Adrenal gland (tissue), 19 donors: ENCODE results near the gene TMEM150A. TPM values are rescaled to one million over a fixed set of nuclear protein-coding genes. Genes with fewer than 3 reads are reported as not detected.

Source experiments
- DNase-seq, 7 donors: peaks; one replicate each; pipeline ENCODE4 v3.0.0-alpha.2; 2019 to 2020
- H3K27ac ChIP-seq, 5 donors: fragments of 200-600 bp; sonication (generic) in 4 of 5; 1 replicate in 3 of 5; 2 replicates in 2 of 5; pipeline versions ENCODE4 v1.5.1 to v1.8.0; 2016 to 2020; ENCODE audit warnings: mild to moderate bottlenecking in 1 of 5
- H3K27me3 ChIP-seq: fragments of 200-600 bp; 2 replicates; pipeline ENCODE4 v1.8.0; 2021
- H3K36me3 ChIP-seq, 2 donors: fragments of 200-600 bp; replicated peaks in 1 of 2; 1 replicate in 1 of 2; 2 replicates in 1 of 2; pipeline versions ENCODE4 v1.5.1 to v1.8.0; 2018 to 2022
- H3K4me1 ChIP-seq, 2 donors: fragments of 200-600 bp; replicated peaks in 1 of 2; 1 replicate in 1 of 2; 2 replicates in 1 of 2; pipeline versions ENCODE4 v1.5.1 to v1.8.0; 2018 to 2021
- H3K4me3 ChIP-seq, 4 donors: fragments of 200-600 bp; sonication (generic) in 3 of 4; one replicate each; pipeline ENCODE4 v1.5.1; 2016 to 2018
- H3K9me3 ChIP-seq, 3 donors: fragments of 200-600 bp; sonication (generic) in 1 of 3; replicated peaks in 1 of 3; 1 replicate in 2 of 3; 2 replicates in 1 of 3; pipeline versions ENCODE4 v1.5.1 to v1.8.0; 2016 to 2021
- CTCF ChIP-seq, 6 experiments: fragments of 450-650 bp in 4 of 6; fragments of 200-600 bp in 2 of 6; sonication (generic) in 1 of 6; IDR thresholded peaks; 1 replicate in 5 of 6; 2 replicates in 1 of 6; pipeline versions ENCODE4 v1.5.1 to v1.8.0; 2016 to 2021; ENCODE audit warnings: antibody characterized with exemption in 6 of 6, mild to moderate bottlenecking in 2 of 6, moderate library complexity in 1 of 6
- POLR2A ChIP-seq, 2 donors: fragments of 450-650 bp; IDR thresholded peaks; one replicate each; pipeline ENCODE4 v1.6.1; 2017; ENCODE audit warnings: antibody characterized with exemption in 2 of 2, mild to moderate bottlenecking in 2 of 2, moderate library complexity in 1 of 2
- WGBS, 4 donors: extraction: QIAGEN DNeasy Blood & Tissue Kit in 2 of 4; methylation state at CpG; one replicate each; pipeline versions ENCODE4 v1.1.5 to v1.1.7; 2013 to 2017; 5-methylcytosine and 5-hydroxymethylcytosine counted together
- intact Hi-C, 2 donors: fragments of 100-400 bp; cut with DNase I; formaldehyde crosslinking; loops; one replicate each; pipeline versions ENCODE4 v1.14.1 to v1.15.0; 2022 to 2023
- long read RNA-seq, 10 donors: library from polyadenylated mRNA in 3 of 10; unstranded in 2 of 10; stranded (forward) in 1 of 10; transcript quantifications; one replicate each; pipeline ENCODE4 v2.0.0 and lab custom pipeline, GENCODE V29; 2021 to 2026
- polyA plus RNA-seq, 3 donors: library from polyadenylated mRNA; stranded (reverse); fragments of 200-250 nt in 2 of 3; fragments of 350-450 nt in 1 of 3; fragmentation: Illumina TruSeq in 1 of 3; extraction: RNeasy Lipid Tissue Mini Kit (QIAGEN cat#74804) in 1 of 3; gene quantifications; one replicate each; pipeline ENCODE4 v1.2.3, GENCODE V29; 2013 to 2014
- total RNA-seq, 9 donors: library from RNA; depleted of rRNA in 4 of 9; stranded (reverse); fragments of >200 nt in 4 of 9; fragments of 120-200 nt in 1 of 9; fragmentation: NEBNext Ultra II Directional in 1 of 9; extraction: Animal tissue kit (Norgen Biotek cat#: 25700) in 1 of 9; gene quantifications; one replicate each; pipeline versions ENCODE4 v1.1.0 to v1.2.4, GENCODE V29; 2013 to 2023
- donor health status: healthy with polysubstance abuse.
- donor health status: Bipolar disorder and iron deficiency.
- donor health status: DM: yes; HTN: yes; CAD: no.
- donor health status: DM: no; HTN: no; CAD: no.
- donor health status: DM: no; HTN: no; CAD: no.
- donor health status: DM: yes; HTN: yes; CAD: no.

TMEM150A gene, protein sequence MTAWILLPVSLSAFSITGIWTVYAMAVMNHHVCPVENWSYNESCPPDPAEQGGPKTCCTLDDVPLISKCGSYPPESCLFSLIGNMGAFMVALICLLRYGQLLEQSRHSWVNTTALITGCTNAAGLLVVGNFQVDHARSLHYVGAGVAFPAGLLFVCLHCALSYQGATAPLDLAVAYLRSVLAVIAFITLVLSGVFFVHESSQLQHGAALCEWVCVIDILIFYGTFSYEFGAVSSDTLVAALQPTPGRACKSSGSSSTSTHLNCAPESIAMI
- total RNA-seq (10 to 100 TPM; 13.8 to 31.2 (median 21.3) TPM), polyA plus RNA-seq (10 to 100 TPM; 11.6 to 79.1 (median 61.4) TPM)
- long read RNA-seq, donor 1, partial matches to known transcripts: 0 of 5 reads
- long read RNA-seq, donor 1, other reads (novel, unspliced or antisense): 0 of 5 reads
- long read RNA-seq, donor 2, partial matches to known transcripts: 0 of 3 reads
- long read RNA-seq, donor 2, other reads (novel, unspliced or antisense): 0 of 3 reads
- long read RNA-seq, donor 3, transcript TMEM150A-202 (8 exons, 1,518 nt): major isoform, 6 of 7 reads
- long read RNA-seq, donor 3, partial matches to known transcripts: 0 of 7 reads
- long read RNA-seq, donor 3, other reads (novel, unspliced or antisense): 0 of 7 reads
- long read RNA-seq, donor 4, transcript TMEM150A-202 (8 exons, 1,518 nt): major isoform, 6 of 14 reads
- long read RNA-seq, donor 4, partial matches to known transcripts: 3 of 14 reads
- long read RNA-seq, donor 4, other reads (novel, unspliced or antisense): 3 of 14 reads
- long read RNA-seq, donor 5, transcript TMEM150A-203 (7 exons, 1,776 nt): major isoform, 18 of 51 reads
- long read RNA-seq, donor 5, transcript TMEM150A-202 (8 exons, 1,518 nt): minor isoform, 14 of 51 reads
- long read RNA-seq, donor 5, partial matches to known transcripts: 8 of 51 reads
- long read RNA-seq, donor 5, other reads (novel, unspliced or antisense): 8 of 51 reads
- long read RNA-seq, donor 6, partial matches to known transcripts: 2 of 9 reads
- long read RNA-seq, donor 6, other reads (novel, unspliced or antisense): 3 of 9 reads
- long read RNA-seq, donor 7, partial matches to known transcripts: 0 of 2 reads
- long read RNA-seq, donor 7, other reads (novel, unspliced or antisense): 0 of 2 reads
- long read RNA-seq, donor 8, transcript TMEM150A-202 (8 exons, 1,518 nt): major isoform, 6 of 8 reads
- long read RNA-seq, donor 8, partial matches to known transcripts: 0 of 8 reads
- long read RNA-seq, donor 8, other reads (novel, unspliced or antisense): 0 of 8 reads
- long read RNA-seq, donor 9, partial matches to known transcripts: 0 of 3 reads
- long read RNA-seq, donor 9, other reads (novel, unspliced or antisense): 0 of 3 reads
- long read RNA-seq, donor 10, partial matches to known transcripts: 0 of 4 reads
- long read RNA-seq, donor 10, other reads (novel, unspliced or antisense): 0 of 4 reads

- Histone ChIP-seq H3K4me1 (peaks cover 15 to 29% of the 10 kb centered on the region in 2 donors), H3K9me3 (no peaks in the 10 kb centered on the region), H3K27ac (peak within 1 kb of the TSS; percentile 71 to 96 (median 87)), H3K4me3 (peak within 1 kb of the TSS; percentile 25 to 89 (median 58)), H3K27me3 (no peaks in the 10 kb centered on the region), H3K36me3 (peaks cover 0 to 31% of the 10 kb centered on the region in 2 donors)
- peak; percentile 94 to 97 (median 95) for DNase-seq
- WGBS, 4 donors: 0 to 1% (median 0%) methylated on average over 4 to 73 of the region's 73 CpGs
- peak in 3 of 6 experiments; percentile 49 to 64 (median 62) for TF ChIP-seq CTCF (IDR thresholded peaks at IDR 0.05)
- TF ChIP-seq POLR2A (IDR thresholded peaks at IDR 0.05): peak; percentile 79 to 96
- intact Hi-C loops: no loop called here
Observed at GRCh38 chr2:85602476-85603234, at the start of gene TMEM150A. TMEM150A (minus strand) TSS chr2:85602698; CDS start chr2:85601948, 750 bp downstream.

DNA sequence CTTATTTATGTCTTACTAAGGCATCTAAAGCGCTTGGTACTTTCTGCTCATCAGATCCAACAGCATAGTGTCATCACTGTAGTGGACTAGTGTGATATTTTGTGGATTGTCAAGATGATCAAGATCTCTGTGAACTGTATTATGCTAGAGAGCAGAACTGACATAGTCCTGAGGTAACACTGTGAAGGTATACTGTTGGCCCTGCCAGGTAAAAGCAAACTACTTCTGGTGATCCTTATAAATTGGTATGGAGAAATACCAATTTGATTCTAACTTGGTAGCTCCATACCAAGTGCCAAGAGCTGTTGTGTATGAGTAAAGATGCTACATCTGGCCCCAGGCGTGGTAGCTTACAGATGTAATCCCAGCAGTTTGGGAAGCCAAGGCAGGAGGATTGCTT lies 49.6 kb upstream of the TMEM150A start:
- Histone ChIP-seq H3K27me3 (no peaks in the 10 kb centered on the region), H3K4me1 (no peaks in the 10 kb centered on the region), H3K4me3 (no peak overlapping the region), H3K27ac (no peak overlapping the region), H3K9me3 (no peaks in the 10 kb centered on the region), H3K36me3 (peaks cover 0 to 50% of the 10 kb centered on the region in 2 donors)
- TF ChIP-seq POLR2A (IDR thresholded peaks at IDR 0.05): no peak
- no peak for DNase-seq
- WGBS, 4 donors: 84 to 98% (median 92%) methylated on average over 2 of the region's 2 CpGs
- intact Hi-C loops: loop anchor here in 1 of 2 donors (10.0 kb wide), 1 partner anchor 433 kb away; no protein-coding TSS in a partner anchor

DNA sequence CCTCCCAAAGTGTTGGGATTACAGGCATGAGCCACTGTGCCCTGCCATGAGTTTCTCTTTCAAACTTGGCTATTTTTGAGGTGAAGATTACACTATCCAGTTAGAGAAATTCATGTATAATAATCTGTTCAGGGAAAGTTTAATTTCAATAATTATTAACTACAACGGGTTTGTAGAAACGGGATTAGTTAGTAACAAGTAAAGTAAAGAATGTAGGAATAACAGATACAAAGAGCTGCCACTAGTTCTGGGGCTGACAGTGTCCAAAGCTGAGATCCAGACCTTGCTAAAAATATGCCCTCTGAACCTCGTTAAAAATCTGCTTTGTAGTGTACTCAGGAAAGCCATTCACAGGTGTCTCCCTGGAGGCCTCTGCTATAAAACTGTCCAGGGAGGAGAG lies 48.6 kb upstream of the TMEM150A start:
- Histone ChIP-seq H3K36me3 (peaks cover 0 to 60% of the 10 kb centered on the region in 2 donors), H3K4me1 (no peaks in the 10 kb centered on the region), H3K27me3 (no peaks in the 10 kb centered on the region), H3K27ac (no peak overlapping the region), H3K4me3 (no peak overlapping the region), H3K9me3 (no peaks in the 10 kb centered on the region)
- no peak for DNase-seq
- intact Hi-C loops: loop anchor here in 1 of 2 donors (10.0 kb wide), 1 partner anchor 434 kb away; no protein-coding TSS in a partner anchor
- TF ChIP-seq POLR2A (IDR thresholded peaks at IDR 0.05) (no peak), CTCF (IDR thresholded peaks at IDR 0.05) (no peak)
- WGBS, 4 donors: 90 to 95% (median 92%) methylated on average over 3 of the region's 3 CpGs
